ENCODE results near the gene TAF15.

Gene TAF15

GRCh38 chr17:35775039-35775438 is 34.2 kb upstream of the TAF15 start:
- no peaks in the 10 kb centered on the region for H3K36me3 Mint-ChIP-seq
- H3K27me3 Mint-ChIP-seq: no peaks in the 10 kb centered on the region
- no peak overlapping the region for H3K4me3 Mint-ChIP-seq
- H3K4me1 Mint-ChIP-seq: no peaks in the 10 kb centered on the region
- no peaks in the 10 kb centered on the region for H3K9me3 Mint-ChIP-seq
- H3K27ac Mint-ChIP-seq: no peak overlapping the region

- Mint-ChIP-seq H3K27me3 (no peaks in the 10 kb centered on the region), H3K9me3 (no peaks in the 10 kb centered on the region), H3K36me3 (no peaks in the 10 kb centered on the region), H3K4me1 (no peaks in the 10 kb centered on the region), H3K27ac (no peak overlapping the region), H3K4me3 (no peak overlapping the region)
Observed at GRCh38 chr17:35775583-35775982, 33.7 kb upstream of the TAF15 start.

GRCh38 chr17:35778641-35779196 is 30.6 kb upstream of the TAF15 start:
- H3K9me3 Mint-ChIP-seq: no peaks in the 10 kb centered on the region
- no peaks in the 10 kb centered on the region for H3K27me3 Mint-ChIP-seq
- no peaks in the 10 kb centered on the region for H3K4me1 Mint-ChIP-seq
- peaks cover 1% of the 10 kb centered on the region for H3K36me3 Mint-ChIP-seq
- H3K27ac Mint-ChIP-seq: no peak overlapping the region
- H3K4me3 Mint-ChIP-seq: no peak overlapping the region

GRCh38 chr17:35780950-35781349 is 28.3 kb upstream of the TAF15 start:
- Mint-ChIP-seq H3K4me3 (no peak overlapping the region), H3K27me3 (no peaks in the 10 kb centered on the region)

GRCh38 chr17:35784895-35785294 is 24.4 kb upstream of the TAF15 start:
- no peak overlapping the region for H3K4me3 Mint-ChIP-seq
- H3K9me3 Mint-ChIP-seq: no peaks in the 10 kb centered on the region
- H3K27ac Mint-ChIP-seq: no peak overlapping the region

More at GRCh38 chr17:35780950-35781349, 28.3 kb upstream of the TAF15 start:
- Mint-ChIP-seq H3K4me1 (no peaks in the 10 kb centered on the region), H3K9me3 (no peaks in the 10 kb centered on the region), H3K36me3 (peaks cover 1% of the 10 kb centered on the region), H3K27ac (no peak overlapping the region)

GRCh38 chr17:35786941-35787432 is 22.3 kb upstream of the TAF15 start:
- Mint-ChIP-seq H3K27me3 (no peaks in the 10 kb centered on the region), H3K9me3 (no peaks in the 10 kb centered on the region), H3K4me3 (no peak overlapping the region), H3K36me3 (no peaks in the 10 kb centered on the region), H3K4me1 (peaks cover 24% of the 10 kb centered on the region), H3K27ac (no peak overlapping the region)

More at GRCh38 chr17:35784895-35785294, 24.4 kb upstream of the TAF15 start:
- H3K27me3 Mint-ChIP-seq: no peaks in the 10 kb centered on the region
- H3K36me3 Mint-ChIP-seq: peaks cover 1% of the 10 kb centered on the region
- H3K4me1 Mint-ChIP-seq: peaks cover 17% of the 10 kb centered on the region

GRCh38 chr17:35788477-35789368 is 20.6 kb upstream of the TAF15 start:
- H3K27me3 Mint-ChIP-seq: peaks cover 1% of the 10 kb centered on the region
- H3K27ac Mint-ChIP-seq: peak overlapping the region; percentile 59
- H3K4me3 Mint-ChIP-seq: no peak overlapping the region
- peaks cover 34% of the 10 kb centered on the region for H3K4me1 Mint-ChIP-seq
- no peaks in the 10 kb centered on the region for H3K36me3 Mint-ChIP-seq
- H3K9me3 Mint-ChIP-seq: no peaks in the 10 kb centered on the region

GRCh38 chr17:35790841-35791240 is 18.4 kb upstream of the TAF15 start:
- H3K36me3 Mint-ChIP-seq: no peaks in the 10 kb centered on the region
- H3K27ac Mint-ChIP-seq: no peak overlapping the region
- no peaks in the 10 kb centered on the region for H3K9me3 Mint-ChIP-seq
- no peak overlapping the region for H3K4me3 Mint-ChIP-seq
- peaks cover 1% of the 10 kb centered on the region for H3K27me3 Mint-ChIP-seq
- peaks cover 40% of the 10 kb centered on the region for H3K4me1 Mint-ChIP-seq

GRCh38 chr17:35791681-35792350 is 17.5 kb upstream of the TAF15 start:
- Mint-ChIP-seq H3K27ac (no peak overlapping the region), H3K27me3 (peaks cover 1% of the 10 kb centered on the region), H3K4me3 (no peak overlapping the region), H3K4me1 (peaks cover 48% of the 10 kb centered on the region), H3K9me3 (no peaks in the 10 kb centered on the region), H3K36me3 (no peaks in the 10 kb centered on the region)

GRCh38 chr17:35793257-35793656 is 16.0 kb upstream of the TAF15 start:
- H3K27ac Mint-ChIP-seq: no peak overlapping the region
- peaks cover 1% of the 10 kb centered on the region for H3K27me3 Mint-ChIP-seq
- no peaks in the 10 kb centered on the region for H3K9me3 Mint-ChIP-seq
- peak overlapping the region; percentile 30 for H3K4me3 Mint-ChIP-seq
- no peaks in the 10 kb centered on the region for H3K36me3 Mint-ChIP-seq
- H3K4me1 Mint-ChIP-seq: peaks cover 43% of the 10 kb centered on the region

- Mint-ChIP-seq H3K4me1 (peaks cover 37% of the 10 kb centered on the region), H3K27me3 (peaks cover 3% of the 10 kb centered on the region), H3K36me3 (no peaks in the 10 kb centered on the region), H3K4me3 (peak within 1 kb of the TSS; percentile 77), H3K9me3 (no peaks in the 10 kb centered on the region), H3K27ac (no peak within 1 kb of the TSS)
Observed at GRCh38 chr17:35795007-35795870, 14.0 kb upstream of the TAF15 start, which contains the start of gene MMP28. Gene MMP28, minus strand, starts transcription at chr17:35795641. Its CDS starts 264 bp downstream, at chr17:35795377.

- Mint-ChIP-seq H3K36me3 (no peaks in the 10 kb centered on the region), H3K4me1 (peaks cover 36% of the 10 kb centered on the region), H3K9me3 (no peaks in the 10 kb centered on the region), H3K4me3 (peak overlapping the region; percentile 77), H3K27ac (no peak overlapping the region), H3K27me3 (peaks cover 3% of the 10 kb centered on the region)
Observed at GRCh38 chr17:35795871-35796265, 13.4 kb upstream of the TAF15 start.

GRCh38 chr17:35796942-35797341 is 12.3 kb upstream of the TAF15 start:
- peaks cover 3% of the 10 kb centered on the region for H3K27me3 Mint-ChIP-seq
- peaks cover 46% of the 10 kb centered on the region for H3K4me1 Mint-ChIP-seq
- no peaks in the 10 kb centered on the region for H3K9me3 Mint-ChIP-seq
- no peak overlapping the region for H3K4me3 Mint-ChIP-seq
- no peaks in the 10 kb centered on the region for H3K36me3 Mint-ChIP-seq
- no peak overlapping the region for H3K27ac Mint-ChIP-seq

GRCh38 chr17:35797370-35797769 is 11.9 kb upstream of the TAF15 start:
- H3K9me3 Mint-ChIP-seq: no peaks in the 10 kb centered on the region
- H3K27ac Mint-ChIP-seq: no peak overlapping the region
- H3K27me3 Mint-ChIP-seq: peaks cover 3% of the 10 kb centered on the region

GRCh38 chr17:35797918-35798317 is 11.4 kb upstream of the TAF15 start:
- H3K4me3 Mint-ChIP-seq: no peak overlapping the region
- no peaks in the 10 kb centered on the region for H3K36me3 Mint-ChIP-seq
- no peak overlapping the region for H3K27ac Mint-ChIP-seq
- peaks cover 52% of the 10 kb centered on the region for H3K4me1 Mint-ChIP-seq
- no peaks in the 10 kb centered on the region for H3K9me3 Mint-ChIP-seq
- H3K27me3 Mint-ChIP-seq: peaks cover 3% of the 10 kb centered on the region

More at GRCh38 chr17:35797370-35797769, 11.9 kb upstream of the TAF15 start:
- Mint-ChIP-seq H3K4me3 (no peak overlapping the region), H3K4me1 (peaks cover 46% of the 10 kb centered on the region), H3K36me3 (no peaks in the 10 kb centered on the region)

Data from activated naive CD4-positive, alpha-beta T cell treated with anti-CD3 and anti-CD28 coated beads, Interleukin-2, amount 50 U/mL, for 24 hours (primary cell).